Adrenal gland (tissue), 5 donors: ENCODE measurements around the gene FAM118B.

Experiments used
- CTCF ChIP-seq, 6 experiments: fragments of 450-650 bp in 4 of 6; fragments of 200-600 bp in 2 of 6; sonication (generic) in 1 of 6; IDR thresholded peaks; 1 replicate in 5 of 6; 2 replicates in 1 of 6; pipeline versions ENCODE4 v1.5.1 to v1.8.0; 2016 to 2021; ENCODE audit warnings: antibody characterized with exemption in 6 of 6, mild to moderate bottlenecking in 2 of 6, moderate library complexity in 1 of 6
- POLR2A ChIP-seq, 2 donors: fragments of 450-650 bp; IDR thresholded peaks; one replicate each; pipeline ENCODE4 v1.6.1; 2017; ENCODE audit warnings: antibody characterized with exemption in 2 of 2, mild to moderate bottlenecking in 2 of 2, moderate library complexity in 1 of 2
- donor health status: DM: no; HTN: no; CAD: no.

- TF ChIP-seq CTCF (IDR thresholded peaks at IDR 0.05) (no peak), POLR2A (IDR thresholded peaks at IDR 0.05) (no peak)
Observed at GRCh38 chr11:126293726-126294125, 82.1 kb downstream of the FAM118B start.
